Measurements from ENCODE around the gene MAP3K19. TPM values are rescaled to one million over a fixed set of nuclear protein-coding genes. Genes with fewer than 3 reads are reported as not detected.

The MAP3K19 gene
- total RNA-seq, 1 experiment from 2014 or later: not detected

DNA sequence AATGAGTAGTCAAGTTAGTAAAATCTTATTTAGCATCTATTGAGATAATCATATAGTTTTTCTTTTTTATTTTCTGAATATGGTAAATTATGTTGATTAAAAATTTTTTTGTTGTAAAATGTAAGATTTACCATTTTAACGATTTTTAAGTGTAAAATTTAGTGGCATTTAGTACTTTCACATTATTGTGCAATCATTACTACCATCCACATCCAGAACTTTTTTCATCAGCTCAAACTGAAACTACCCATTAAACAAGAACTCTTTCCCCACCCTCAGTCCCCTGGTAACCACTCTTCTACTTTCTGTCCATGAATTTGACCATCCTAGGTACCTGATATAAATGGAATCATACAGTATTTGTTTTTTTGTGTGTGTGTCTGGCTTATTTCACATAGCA lies 16.0 kb upstream of the MAP3K19 start (continued):
- TF ChIP-seq ATF1 (CRISPR knock-in tag; IDR thresholded peaks at IDR 0.05) (no peak), ESRRA (CRISPR knock-in tag; IDR thresholded peaks at IDR 0.05; ENCODE audit: borderline replicate concordance) (no peak), ZBTB21 (CRISPR knock-in tag; IDR thresholded peaks at IDR 0.05; ENCODE audit: borderline replicate concordance) (no peak), NR2C2 (CRISPR knock-in tag; IDR thresholded peaks at IDR 0.05) (no peak), NR1H2 (CRISPR knock-in tag; IDR thresholded peaks at IDR 0.05) (no peak)
- TF ChIP-seq, protein P1, sequence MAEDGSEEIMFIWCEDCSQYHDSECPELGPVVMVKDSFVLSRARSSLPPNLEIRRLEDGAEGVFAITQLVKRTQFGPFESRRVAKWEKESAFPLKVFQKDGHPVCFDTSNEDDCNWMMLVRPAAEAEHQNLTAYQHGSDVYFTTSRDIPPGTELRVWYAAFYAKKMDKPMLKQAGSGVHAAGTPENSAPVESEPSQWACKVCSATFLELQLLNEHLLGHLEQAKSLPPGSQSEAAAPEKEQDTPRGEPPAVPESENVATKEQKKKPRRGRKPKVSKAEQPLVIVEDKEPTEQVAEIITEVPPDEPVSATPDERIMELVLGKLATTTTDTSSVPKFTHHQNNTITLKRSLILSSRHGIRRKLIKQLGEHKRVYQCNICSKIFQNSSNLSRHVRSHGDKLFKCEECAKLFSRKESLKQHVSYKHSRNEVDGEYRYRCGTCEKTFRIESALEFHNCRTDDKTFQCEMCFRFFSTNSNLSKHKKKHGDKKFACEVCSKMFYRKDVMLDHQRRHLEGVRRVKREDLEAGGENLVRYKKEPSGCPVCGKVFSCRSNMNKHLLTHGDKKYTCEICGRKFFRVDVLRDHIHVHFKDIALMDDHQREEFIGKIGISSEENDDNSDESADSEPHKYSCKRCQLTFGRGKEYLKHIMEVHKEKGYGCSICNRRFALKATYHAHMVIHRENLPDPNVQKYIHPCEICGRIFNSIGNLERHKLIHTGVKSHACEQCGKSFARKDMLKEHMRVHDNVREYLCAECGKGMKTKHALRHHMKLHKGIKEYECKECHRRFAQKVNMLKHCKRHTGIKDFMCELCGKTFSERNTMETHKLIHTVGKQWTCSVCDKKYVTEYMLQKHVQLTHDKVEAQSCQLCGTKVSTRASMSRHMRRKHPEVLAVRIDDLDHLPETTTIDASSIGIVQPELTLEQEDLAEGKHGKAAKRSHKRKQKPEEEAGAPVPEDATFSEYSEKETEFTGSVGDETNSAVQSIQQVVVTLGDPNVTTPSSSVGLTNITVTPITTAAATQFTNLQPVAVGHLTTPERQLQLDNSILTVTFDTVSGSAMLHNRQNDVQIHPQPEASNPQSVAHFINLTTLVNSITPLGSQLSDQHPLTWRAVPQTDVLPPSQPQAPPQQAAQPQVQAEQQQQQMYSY (CRISPR knock-in tag; IDR thresholded peaks at IDR 0.05): no peak

DNA sequence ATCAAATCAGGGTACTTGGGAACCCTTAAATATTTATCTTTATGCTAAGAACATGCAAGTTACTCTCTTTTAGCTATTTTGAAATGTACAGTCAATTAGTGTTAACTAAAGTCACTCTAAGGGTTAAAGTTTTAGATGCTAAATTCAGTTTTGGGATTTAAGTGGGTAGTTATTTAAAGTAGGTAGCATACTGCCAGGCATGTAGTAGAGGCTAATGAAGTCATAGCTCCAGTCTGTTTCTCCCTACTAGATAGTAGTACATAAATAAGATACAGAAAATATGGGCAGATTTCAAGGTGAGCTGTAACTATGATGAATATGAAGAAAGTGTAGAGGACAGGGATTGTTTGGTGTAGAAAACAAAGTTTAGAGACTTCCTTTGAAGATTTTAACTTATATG lies 12.3 kb upstream of the MAP3K19 start:
- H3K9me3 Mint-ChIP-seq: no peaks in the 10 kb centered on the region

More for the DNA sequence above, 12.3 kb upstream of the MAP3K19 start:
- ChIA-PET POLR2A (no interaction called here), CTCF (no interaction called here)
- TF ChIP-seq, protein P2, sequence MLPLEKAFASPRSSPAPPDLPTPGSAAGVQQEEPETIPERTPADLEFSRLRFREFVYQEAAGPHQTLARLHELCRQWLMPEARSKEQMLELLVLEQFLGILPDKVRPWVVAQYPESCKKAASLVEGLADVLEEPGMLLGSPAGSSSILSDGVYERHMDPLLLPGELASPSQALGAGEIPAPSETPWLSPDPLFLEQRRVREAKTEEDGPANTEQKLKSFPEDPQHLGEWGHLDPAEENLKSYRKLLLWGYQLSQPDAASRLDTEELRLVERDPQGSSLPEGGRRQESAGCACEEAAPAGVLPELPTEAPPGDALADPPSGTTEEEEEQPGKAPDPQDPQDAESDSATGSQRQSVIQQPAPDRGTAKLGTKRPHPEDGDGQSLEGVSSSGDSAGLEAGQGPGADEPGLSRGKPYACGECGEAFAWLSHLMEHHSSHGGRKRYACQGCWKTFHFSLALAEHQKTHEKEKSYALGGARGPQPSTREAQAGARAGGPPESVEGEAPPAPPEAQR (CRISPR knock-in tag; IDR thresholded peaks at IDR 0.05): no peak
- no peak for TF ChIP-seq NFYB (CRISPR knock-in tag; conservative IDR thresholded peaks at IDR 0.05; ENCODE audit: low read depth)
- no peak for TF ChIP-seq MXD4 (CRISPR knock-in tag; IDR thresholded peaks at IDR 0.05; ENCODE audit: borderline replicate concordance)
- TF ChIP-seq ZBTB21 (CRISPR knock-in tag; IDR thresholded peaks at IDR 0.05; ENCODE audit: borderline replicate concordance): no peak
- TF ChIP-seq, protein P3, sequence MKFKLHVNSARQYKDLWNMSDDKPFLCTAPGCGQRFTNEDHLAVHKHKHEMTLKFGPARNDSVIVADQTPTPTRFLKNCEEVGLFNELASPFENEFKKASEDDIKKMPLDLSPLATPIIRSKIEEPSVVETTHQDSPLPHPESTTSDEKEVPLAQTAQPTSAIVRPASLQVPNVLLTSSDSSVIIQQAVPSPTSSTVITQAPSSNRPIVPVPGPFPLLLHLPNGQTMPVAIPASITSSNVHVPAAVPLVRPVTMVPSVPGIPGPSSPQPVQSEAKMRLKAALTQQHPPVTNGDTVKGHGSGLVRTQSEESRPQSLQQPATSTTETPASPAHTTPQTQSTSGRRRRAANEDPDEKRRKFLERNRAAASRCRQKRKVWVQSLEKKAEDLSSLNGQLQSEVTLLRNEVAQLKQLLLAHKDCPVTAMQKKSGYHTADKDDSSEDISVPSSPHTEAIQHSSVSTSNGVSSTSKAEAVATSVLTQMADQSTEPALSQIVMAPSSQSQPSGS (CRISPR knock-in tag; IDR thresholded peaks at IDR 0.05; ENCODE audit: borderline replicate concordance, low read depth): no peak
- TF ChIP-seq, protein P4, sequence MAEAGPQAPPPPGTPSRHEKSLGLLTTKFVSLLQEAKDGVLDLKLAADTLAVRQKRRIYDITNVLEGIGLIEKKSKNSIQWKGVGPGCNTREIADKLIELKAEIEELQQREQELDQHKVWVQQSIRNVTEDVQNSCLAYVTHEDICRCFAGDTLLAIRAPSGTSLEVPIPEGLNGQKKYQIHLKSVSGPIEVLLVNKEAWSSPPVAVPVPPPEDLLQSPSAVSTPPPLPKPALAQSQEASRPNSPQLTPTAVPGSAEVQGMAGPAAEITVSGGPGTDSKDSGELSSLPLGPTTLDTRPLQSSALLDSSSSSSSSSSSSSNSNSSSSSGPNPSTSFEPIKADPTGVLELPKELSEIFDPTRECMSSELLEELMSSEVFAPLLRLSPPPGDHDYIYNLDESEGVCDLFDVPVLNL (CRISPR knock-in tag; IDR thresholded peaks at IDR 0.05; ENCODE audit: borderline replicate concordance, low read depth): no peak
- TF ChIP-seq, protein P5, sequence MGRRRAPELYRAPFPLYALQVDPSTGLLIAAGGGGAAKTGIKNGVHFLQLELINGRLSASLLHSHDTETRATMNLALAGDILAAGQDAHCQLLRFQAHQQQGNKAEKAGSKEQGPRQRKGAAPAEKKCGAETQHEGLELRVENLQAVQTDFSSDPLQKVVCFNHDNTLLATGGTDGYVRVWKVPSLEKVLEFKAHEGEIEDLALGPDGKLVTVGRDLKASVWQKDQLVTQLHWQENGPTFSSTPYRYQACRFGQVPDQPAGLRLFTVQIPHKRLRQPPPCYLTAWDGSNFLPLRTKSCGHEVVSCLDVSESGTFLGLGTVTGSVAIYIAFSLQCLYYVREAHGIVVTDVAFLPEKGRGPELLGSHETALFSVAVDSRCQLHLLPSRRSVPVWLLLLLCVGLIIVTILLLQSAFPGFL (CRISPR knock-in tag; IDR thresholded peaks at IDR 0.05; ENCODE audit: borderline replicate concordance): no peak
- TF ChIP-seq, protein P6, sequence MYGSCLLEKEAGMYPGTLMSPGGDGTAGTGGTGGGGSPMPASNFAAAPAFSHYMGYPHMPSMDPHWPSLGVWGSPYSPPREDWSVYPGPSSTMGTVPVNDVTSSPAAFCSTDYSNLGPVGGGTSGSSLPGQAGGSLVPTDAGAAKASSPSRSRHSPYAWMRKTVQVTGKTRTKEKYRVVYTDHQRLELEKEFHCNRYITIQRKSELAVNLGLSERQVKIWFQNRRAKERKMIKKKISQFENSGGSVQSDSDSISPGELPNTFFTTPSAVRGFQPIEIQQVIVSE (CRISPR knock-in tag; IDR thresholded peaks at IDR 0.05; ENCODE audit: borderline replicate concordance): no peak
- TF ChIP-seq ZNF219 (CRISPR knock-in tag; IDR thresholded peaks at IDR 0.05; ENCODE audit: borderline replicate concordance): no peak
- H3K4me1 Mint-ChIP-seq: no peaks in the 10 kb centered on the region
- DNase-seq (ENCODE audit: low spot score) (no peak), ATAC-seq (no peak)
- H3K36me3 Mint-ChIP-seq: peaks cover 18% of the 10 kb centered on the region
- H3K27me3 Mint-ChIP-seq (ENCODE audit: low read depth): no peaks in the 10 kb centered on the region
- H3K4me3 Mint-ChIP-seq: no peak overlapping the region
- no peak overlapping the region for H3K27ac Mint-ChIP-seq

All from WTC11 (cell line).